H1 (cell line): ENCODE results near the gene NHS. TPM values are rescaled to one million over a fixed set of nuclear protein-coding genes. Genes with fewer than 3 reads are reported as not detected.

Experiments
- ASH2L ChIP-seq: fragments of 200-600, 300-600 bp; sonication (generic); IDR thresholded peaks from one replicate; pipeline ENCODE4 v1.7.1; 2017; ENCODE audit warnings: low read length
- BRCA1 ChIP-seq: IDR thresholded peaks from 2 replicates; pipeline ENCODE4 v1.6.1; 2012; ENCODE audit warnings: low read depth, low read length, improper control_type of control experiment
- CEBPB ChIP-seq: IDR thresholded peaks from 2 replicates; pipeline ENCODE4 v1.6.1; 2012; ENCODE audit warnings: low read depth, low read length
- CHD7 ChIP-seq: fragments of 300-600 bp; sonication (generic); IDR thresholded peaks from 2 replicates; pipeline ENCODE4 v1.7.1; 2012; ENCODE audit warnings: low read length, moderate library complexity, mild to moderate bottlenecking, inconsistent platforms; ENCODE audit not compliant: insufficient replicate concordance
- CTCF ChIP-seq, 3 experiments: IDR thresholded peaks; 1 replicate in 2 of 3; 2 replicates in 1 of 3; pipeline versions ENCODE4 v1.5.1 to v1.6.1; 2011; ENCODE audit warnings: low read length in 3 of 3, mild to moderate bottlenecking in 3 of 3, inconsistent platforms in 2 of 3, low read depth in 1 of 3, moderate library complexity in 1 of 3; ENCODE audit not compliant: insufficient read depth in 1 of 3; ENCODE audit errors: control extremely low read depth in 1 of 3
- GTF2F1 ChIP-seq: IDR thresholded peaks from 2 replicates; pipeline ENCODE4 v1.6.1; 2012; ENCODE audit warnings: low read depth, low read length, improper control_type of control experiment, borderline replicate concordance
- JUND ChIP-seq: IDR thresholded peaks from 2 replicates; pipeline ENCODE4 v1.6.1; 2011; ENCODE audit warnings: mild to moderate bottlenecking, improper control_type of control experiment, low read length
- MAX ChIP-seq: IDR thresholded peaks from 2 replicates; pipeline ENCODE4 v1.6.1; 2012; ENCODE audit warnings: inconsistent platforms
- RFX5 ChIP-seq: IDR thresholded peaks from 2 replicates; pipeline ENCODE4 v1.6.1; 2011; ENCODE audit warnings: low read depth, low read length, improper control_type of control experiment, borderline replicate concordance
- SIRT6 ChIP-seq: IDR thresholded peaks from one replicate; pipeline ENCODE4 v1.7.1; 2012; ENCODE audit warnings: low read length, inconsistent platforms
- polyA plus RNA-seq, 7 experiments: library from polyadenylated mRNA; depleted of rRNA in 3 of 7; stranded (reverse) in 5 of 7; unstranded in 2 of 7; fragments of >200 nt in 5 of 7; fragments of 200-250 nt in 2 of 7; gene quantifications; 1 replicate in 5 of 7; 2 replicates in 1 of 7; 4 replicates in 1 of 7; pipeline versions ENCODE4 v1.2.1 to v1.2.3, GENCODE V29; 2011 to 2013; ENCODE audit warnings: missing spikeins in 2 of 7, mixed read lengths in 2 of 7
- total RNA-seq: library from RNA; stranded (reverse); fragmentation: NEBNext Ultra II Directional; extraction: Animal tissue kit (Norgen Biotek cat#: 25700); gene quantifications from 2 replicates; pipeline ENCODE4 v1.2.1, GENCODE V29; 2021

NHS gene
- total and polyA plus RNA-seq, 2 of the 8 experiments (the other 6 are each of a cell fraction or from before 2014, with no cell fraction given), result 2.2 to 6.7 TPM

- TF ChIP-seq CHD7 (no peak), SIRT6 (no peak), GTF2F1 (no peak), CTCF (IDR thresholded peaks at IDR 0.05; ENCODE audit: control extremely low read depth in 1 of 3, insufficient read depth in 1 of 3, low read depth in 1 of 3, low read length in 3 of 3) (no peak), MAX (no peak), RFX5 (no peak), BRCA1 (no peak), CEBPB (no peak), JUND (no peak), ASH2L (no peak)
Measured at GRCh38 chrX:17459661-17460060, 84.7 kb downstream of the NHS start (continued).
